HCT116 (cell line): Measurements from ENCODE around the gene NDUFS1. TPM values are rescaled to one million over a fixed set of nuclear protein-coding genes. Genes with fewer than 3 reads are reported as not detected.

Source experiments
- ATAC-seq: fragments of 200-7000 bp; cut with Tn5 transposase; 2 replicates; pipeline ENCODE4 v1.9.1; 2020; ENCODE audit warnings: mild to moderate bottlenecking, moderate library complexity
- BruUV-seq: library from RNA; stranded (reverse); fragments of 400-500 nt; replicated peaks from 2 replicates; lab custom pipeline; 2021; lab: Mats Ljungman, UMichigan
- CTCF ChIA-PET: fragments of 300-600 bp; sonication (Branson Sonifier 250); formaldehyde crosslinking; loops from one replicate; lab custom pipeline; 2021; ENCODE audit warnings: antibody characterized with exemption; lab: Charles Lee
- POLR2A ChIA-PET: fragments of 300-600, 350-600 bp; sonication (Branson Sonifier 250); formaldehyde crosslinking; loops from one replicate; lab custom pipeline; 2021; ENCODE audit warnings: antibody characterized with exemption; lab: Charles Lee
- RAD21 ChIA-PET, 2 experiments: fragments of 300-600 bp; sonication (Branson Sonifier 250); formaldehyde crosslinking; loops; one replicate each; lab custom pipeline; 2023; ENCODE audit warnings: low total read pairs in 2 of 2; ENCODE audit not compliant: uncharacterized antibody in 2 of 2, unreplicated experiment in 2 of 2, low non-redundant PET in 1 of 2; lab: Charles Lee
- DNase-seq: peaks from one replicate; pipeline ENCODE4 v3.0.0-alpha.2; 2010; ENCODE audit warnings: low read depth, low spot score
- H2AFZ ChIP-seq: fragments of 200-600 bp; shearing (Covaris generic), sonication (generic); 2 replicates; pipeline ENCODE4 v1.6.1; 2017; ENCODE audit warnings: low read depth, mixed run types, mixed read lengths, antibody characterized with exemption, low read length; ENCODE audit not compliant: poor library complexity, severe bottlenecking
- H3K27ac ChIP-seq: 2 replicates; pipeline ENCODE4 v1.5.1; 2012; ENCODE audit warnings: low read depth, low read length
- H3K27me3 ChIP-seq: fragments of 200-600 bp; sonication (generic); 2 replicates; pipeline ENCODE4 v1.6.1; 2016; ENCODE audit warnings: mixed run types, low read length, mixed read lengths; ENCODE audit not compliant: insufficient read depth
- H3K36me3 ChIP-seq, 2 experiments: fragments of 200-500 bp in 1 of 2; fragments of 200-600 bp in 1 of 2; sonication (Bioruptor generic) in 1 of 2; sonication (generic) in 1 of 2; 2 replicates each; pipeline versions ENCODE4 v1.5.1 to v1.6.1; 2014 to 2016; ENCODE audit warnings: low read length in 2 of 2, inconsistent platforms in 1 of 2, mixed read lengths in 1 of 2, mixed run types in 1 of 2; ENCODE audit not compliant: insufficient read depth in 2 of 2, control insufficient read depth in 1 of 2
- H3K4me1 ChIP-seq, 2 experiments: fragments of 200-600 bp in 1 of 2; sonication (generic) in 1 of 2; 2 replicates each; pipeline versions ENCODE4 v1.5.1 to v1.6.1; 2012 to 2017; ENCODE audit warnings: low read length in 2 of 2, inconsistent platforms in 1 of 2, mild to moderate bottlenecking in 1 of 2, mixed read lengths in 1 of 2, mixed run types in 1 of 2, moderate library complexity in 1 of 2; ENCODE audit not compliant: insufficient read depth in 2 of 2, control insufficient read depth in 1 of 2
- H3K4me2 ChIP-seq: fragments of 200-600 bp; sonication (generic); 2 replicates; pipeline ENCODE4 v1.6.1; 2017; ENCODE audit warnings: mixed run types, low read length, mixed read lengths
- H3K4me3 ChIP-seq, 2 experiments: fragments of 200-600 bp in 1 of 2; sonication (generic) in 1 of 2; replicated peaks in 1 of 2; 2 replicates each; pipeline ENCODE4 v1.5.1; 2011 to 2016; ENCODE audit warnings: low read length in 2 of 2, control low read depth in 1 of 2, low read depth in 1 of 2, mild to moderate bottlenecking in 1 of 2, mixed read lengths in 1 of 2, mixed run types in 1 of 2
- H3K79me2 ChIP-seq: fragments of 200-600 bp; sonication (generic); 2 replicates; pipeline ENCODE4 v1.6.1; 2017; ENCODE audit warnings: mild to moderate bottlenecking, mixed run types, low read length, moderate library complexity, mixed read lengths; ENCODE audit not compliant: insufficient read depth
- H3K9ac ChIP-seq: fragments of 200-600 bp; sonication (generic); 2 replicates; pipeline ENCODE4 v1.6.1; 2016; ENCODE audit warnings: low read length, mixed read lengths
- H3K9me2 ChIP-seq: fragments of 200-600 bp; sonication (generic), shearing (Covaris generic); 2 replicates; pipeline ENCODE4 v1.6.1; 2017; ENCODE audit warnings: mixed run types, mild to moderate bottlenecking, moderate library complexity; ENCODE audit not compliant: insufficient read depth
- H3K9me3 ChIP-seq, 2 experiments: fragments of 200-500 bp in 1 of 2; fragments of 200-600 bp in 1 of 2; sonication (Bioruptor generic) in 1 of 2; sonication (generic) in 1 of 2; 2 replicates each; pipeline ENCODE4 v1.6.1; 2014 to 2017; ENCODE audit warnings: low read length in 2 of 2, mixed read lengths in 2 of 2, inconsistent platforms in 1 of 2, low read depth in 1 of 2, mild to moderate bottlenecking in 1 of 2, mixed run types in 1 of 2, moderate library complexity in 1 of 2; ENCODE audit not compliant: control insufficient read depth in 1 of 2, insufficient read depth in 1 of 2
- H4K20me1 ChIP-seq: fragments of 200-600 bp; sonication (generic), shearing (Covaris generic); 2 replicates; pipeline ENCODE4 v1.6.1; 2017; ENCODE audit warnings: mixed run types, mild to moderate bottlenecking, moderate library complexity; ENCODE audit not compliant: insufficient read depth
- POLR2A ChIP-seq: IDR thresholded peaks from 2 replicates; pipeline ENCODE4 v1.7.0; 2011; ENCODE audit warnings: borderline replicate concordance; ENCODE audit not compliant: insufficient read depth, insufficient read length; ENCODE audit errors: extremely low read depth
- SIN3A ChIP-seq: IDR thresholded peaks from 2 replicates; pipeline ENCODE4 v1.6.1; 2012; ENCODE audit warnings: low read depth
- SP1 ChIP-seq: IDR thresholded peaks from 2 replicates; pipeline ENCODE4 v1.6.1; 2012; ENCODE audit warnings: low read depth
- SRF ChIP-seq: IDR thresholded peaks from 2 replicates; pipeline ENCODE4 v1.6.1; 2012; ENCODE audit warnings: low read depth
- TCF7L2 ChIP-seq: IDR thresholded peaks from 2 replicates; pipeline ENCODE4 v1.7.0; 2011; ENCODE audit warnings: borderline replicate concordance, inconsistent platforms; ENCODE audit not compliant: insufficient read depth, insufficient read length; ENCODE audit errors: extremely low read depth
- intact Hi-C: fragments of 100-400 bp; cut with micrococcal nuclease; formaldehyde crosslinking; loops from 2 replicates; pipeline ENCODE4 v1.10.0; 2022
- total RNA-seq: library from RNA; stranded (reverse); gene quantifications from one replicate; pipeline ENCODE4 v1.2.1, GENCODE V29; 2021; ENCODE audit not compliant: unreplicated experiment

Gene NDUFS1
- total RNA-seq, 1 experiment from 2014 or later: 86.6 TPM

- no TSS peak for BruUV-seq
These were observed 8.6 kb downstream of the NDUFS1 start for GRCh38 chr2:206150631-206151030.

DNA sequence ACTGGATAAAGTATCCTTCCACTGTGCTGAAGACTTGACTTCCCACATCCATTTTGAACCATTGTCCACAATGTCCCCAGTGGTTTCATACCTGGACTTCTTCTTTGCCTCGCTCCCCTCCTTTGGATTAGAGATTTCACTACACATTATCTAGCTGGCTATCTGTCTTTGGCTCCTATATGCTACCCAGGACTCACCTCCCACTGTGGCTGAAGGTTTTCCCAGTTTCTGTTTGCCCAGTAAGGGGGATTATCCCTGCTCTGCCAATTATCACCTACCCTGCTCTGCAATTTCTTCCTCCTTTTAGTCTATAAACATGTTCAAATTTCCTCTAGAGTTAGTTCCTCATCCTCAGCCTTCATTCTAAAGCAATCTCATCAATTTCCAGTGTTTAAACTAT is 9.1 kb downstream of the NDUFS1 start:
- no peak for DNase-seq
- intact Hi-C loops: loop anchor here (10.0 kb wide), 1 partner anchor 145 kb away; no protein-coding TSS in a partner anchor
- no peaks in the 10 kb centered on the region for H3K9me3 ChIP-seq
- no peak for TF ChIP-seq SRF
- TF ChIP-seq SP1: no peak
- TF ChIP-seq SIN3A: no peak
- TF ChIP-seq, all 23 proteins: peak for 0
- no TSS peak for BruUV-seq
- POLR2A ChIA-PET: no interaction called here
- Histone ChIP-seq H3K4me2 (no peak overlapping the region), H3K79me2 (peaks cover 31% of the 10 kb centered on the region), H3K4me3 (no peak overlapping the region), H3K36me3 (peaks cover 24 to 27% of the 10 kb centered on the region in 2 experiments), H3K9ac (no peak overlapping the region), H3K27ac (no peak overlapping the region), H4K20me1 (no peaks in the 10 kb centered on the region), H2AFZ (no peak overlapping the region), H3K9me2 (no peaks in the 10 kb centered on the region), H3K27me3 (no peaks in the 10 kb centered on the region), H3K4me1 (no peaks in the 10 kb centered on the region)
- CTCF ChIA-PET: no interaction called here
- RAD21 ChIA-PET: no interaction called here
- no peak for ATAC-seq

More at GRCh38 chr2:206150631-206151030, 8.6 kb downstream of the NDUFS1 start:
- ATAC-seq (no peak), DNase-seq (no peak)
- no peak overlapping the region for H3K9ac ChIP-seq
- peaks cover 36% of the 10 kb centered on the region for H3K79me2 ChIP-seq
- H3K36me3 ChIP-seq: peaks cover 20 to 27% of the 10 kb centered on the region in 2 experiments
- no peaks in the 10 kb centered on the region for H4K20me1 ChIP-seq
- no peak overlapping the region for H3K4me2 ChIP-seq
- H3K4me3 ChIP-seq: no peak overlapping the region
- no peaks in the 10 kb centered on the region for H3K9me3 ChIP-seq
- intact Hi-C loops: loop anchor here (10.0 kb wide), 1 partner anchor 146 kb away; no protein-coding TSS in a partner anchor
- POLR2A ChIA-PET: no interaction called here
- H3K27me3 ChIP-seq: no peaks in the 10 kb centered on the region
- no peaks in the 10 kb centered on the region for H3K4me1 ChIP-seq
- no peak overlapping the region for H3K27ac ChIP-seq
- no peaks in the 10 kb centered on the region for H3K9me2 ChIP-seq
- TF ChIP-seq TCF7L2 (no peak), SIN3A (no peak), POLR2A (no peak)
- H2AFZ ChIP-seq: no peak overlapping the region
- RAD21 ChIA-PET: no interaction called here
- CTCF ChIA-PET: no interaction called here
